Nephron progenitor cell (in vitro differentiated cells): Measurements from ENCODE around the gene TDRD7.

ENCODE experiments used
- DNase-seq: peaks from one replicate; pipeline ENCODE4 v3.0.0; 2021
- H3K27ac Mint-ChIP-seq: 2 replicates; pipeline ENCODE4 v1.8.0; 2021; ENCODE audit warnings: mild to moderate bottlenecking, moderate library complexity, mixed read lengths
- H3K27me3 Mint-ChIP-seq: 2 replicates; pipeline ENCODE4 v1.8.0; 2021; ENCODE audit warnings: mild to moderate bottlenecking, low read depth, mixed read lengths; ENCODE audit not compliant: poor library complexity
- H3K36me3 Mint-ChIP-seq: 2 replicates; pipeline ENCODE4 v1.8.0; 2021; ENCODE audit warnings: low read depth, mixed read lengths
- H3K4me1 Mint-ChIP-seq: 2 replicates; pipeline ENCODE4 v1.8.0; 2021; ENCODE audit warnings: mixed read lengths
- H3K4me3 Mint-ChIP-seq: 2 replicates; pipeline ENCODE4 v1.8.0; 2021; ENCODE audit warnings: mild to moderate bottlenecking, moderate library complexity, mixed read lengths
- H3K9me3 Mint-ChIP-seq: 2 replicates; pipeline ENCODE4 v1.8.0; 2021; ENCODE audit warnings: mild to moderate bottlenecking, moderate library complexity, mixed read lengths
- CTCF ChIP-seq: fragments of 200-600 bp; sonication (generic); IDR thresholded peaks from 2 replicates; pipeline ENCODE4 v1.5.0; 2021; ENCODE audit warnings: antibody characterized with exemption

Gene TDRD7

GRCh38 chr9:97478301-97478981 lies 66.5 kb downstream of the TDRD7 start:
- DNase-seq, result no peak
- Mint-ChIP-seq H3K4me3 (no peak overlapping the region), H3K9me3 (peaks cover 8% of the 10 kb centered on the region), H3K4me1 (no peaks in the 10 kb centered on the region), H3K27ac (no peak overlapping the region), H3K36me3 (no peaks in the 10 kb centered on the region), H3K27me3 (peaks cover 25% of the 10 kb centered on the region)
- TF ChIP-seq CTCF, result no peak

- H3K4me3 Mint-ChIP-seq, result no peak overlapping the region
- H3K27me3 Mint-ChIP-seq, result peaks cover 21% of the 10 kb centered on the region
- TF ChIP-seq CTCF, result no peak
- no peaks in the 10 kb centered on the region for H3K4me1 Mint-ChIP-seq
- no peak overlapping the region for H3K27ac Mint-ChIP-seq
- H3K36me3 Mint-ChIP-seq, result no peaks in the 10 kb centered on the region
- no peak for DNase-seq
- H3K9me3 Mint-ChIP-seq, result peaks cover 8% of the 10 kb centered on the region
Measured at GRCh38 chr9:97479496-97480159, 67.7 kb downstream of the TDRD7 start.

GRCh38 chr9:97480174-97480573 lies 68.3 kb downstream of the TDRD7 start:
- H3K36me3 Mint-ChIP-seq, result no peaks in the 10 kb centered on the region

GRCh38 chr9:97480749-97481148 lies 68.9 kb downstream of the TDRD7 start:
- Mint-ChIP-seq H3K27ac (no peak overlapping the region), H3K36me3 (no peaks in the 10 kb centered on the region), H3K27me3 (peaks cover 26% of the 10 kb centered on the region), H3K4me1 (no peaks in the 10 kb centered on the region), H3K4me3 (no peak overlapping the region), H3K9me3 (peaks cover 8% of the 10 kb centered on the region)
- TF ChIP-seq CTCF, result no peak
- no peak for DNase-seq

More at GRCh38 chr9:97480174-97480573, 68.3 kb downstream of the TDRD7 start:
- no peaks in the 10 kb centered on the region for H3K4me1 Mint-ChIP-seq
- H3K4me3 Mint-ChIP-seq, result no peak overlapping the region
- DNase-seq, result no peak
- peaks cover 8% of the 10 kb centered on the region for H3K9me3 Mint-ChIP-seq
- no peak for TF ChIP-seq CTCF
- H3K27me3 Mint-ChIP-seq, result peaks cover 23% of the 10 kb centered on the region
- H3K27ac Mint-ChIP-seq, result no peak overlapping the region

- H3K27me3 Mint-ChIP-seq, result peaks cover 38% of the 10 kb centered on the region
- TF ChIP-seq CTCF, result no peak
- no peaks in the 10 kb centered on the region for H3K4me1 Mint-ChIP-seq
- no peak overlapping the region for H3K4me3 Mint-ChIP-seq
- DNase-seq, result no peak
- peaks cover 16% of the 10 kb centered on the region for H3K9me3 Mint-ChIP-seq
- peaks cover 1% of the 10 kb centered on the region for H3K36me3 Mint-ChIP-seq
- no peak overlapping the region for H3K27ac Mint-ChIP-seq
Measured at GRCh38 chr9:97484134-97484533, 72.2 kb downstream of the TDRD7 start.

- no peak overlapping the region for H3K27ac Mint-ChIP-seq
- no peaks in the 10 kb centered on the region for H3K4me1 Mint-ChIP-seq
- peak; percentile 19 for TF ChIP-seq CTCF
- peaks cover 25% of the 10 kb centered on the region for H3K9me3 Mint-ChIP-seq
- DNase-seq, result no peak
- H3K4me3 Mint-ChIP-seq, result no peak overlapping the region
- H3K36me3 Mint-ChIP-seq, result peaks cover 5% of the 10 kb centered on the region
- peaks cover 41% of the 10 kb centered on the region for H3K27me3 Mint-ChIP-seq
Measured at GRCh38 chr9:97487107-97487506, 75.2 kb downstream of the TDRD7 start.
